GM18873 (cell line): ENCODE measurements around the gene VTA1.
"Not testable (repeated sequence)": the region's sequence is repeated elsewhere in the genome, so short reads cannot be mapped to it uniquely, and the experiment has no call there.

Source experiments
- ATAC-seq: cut with Tn5 transposase; IDR thresholded peaks from one replicate; pipeline ENCODE4 v1.9.1; 2021; ENCODE audit warnings: mild to moderate bottlenecking, moderate library complexity, moderate number of reproducible peaks; ENCODE audit not compliant: unreplicated experiment, low FRiP score

Gene VTA1

GRCh38 chr6:142167071-142167470 is 20.0 kb downstream of the VTA1 start:
- ATAC-seq: no peak

- no peak for ATAC-seq
Observed at GRCh38 chr6:142167486-142167885, 20.4 kb downstream of the VTA1 start.

- no peak for ATAC-seq
Observed at GRCh38 chr6:142171351-142171750, 24.3 kb downstream of the VTA1 start.

- no peak for ATAC-seq
Observed at GRCh38 chr6:142172758-142173157, 25.7 kb downstream of the VTA1 start.

- no peak for ATAC-seq
Observed at GRCh38 chr6:142173980-142174379, 26.9 kb downstream of the VTA1 start.

- no peak for ATAC-seq
Observed at GRCh38 chr6:142174703-142175102, 27.6 kb downstream of the VTA1 start.

- no peak for ATAC-seq
Observed at GRCh38 chr6:142178129-142178528, 31.1 kb downstream of the VTA1 start.

- no peak for ATAC-seq
Observed at GRCh38 chr6:142182004-142182403, 34.9 kb downstream of the VTA1 start.

- ATAC-seq: no peak
Observed at GRCh38 chr6:142183351-142183750, 36.3 kb downstream of the VTA1 start.

- no peak for ATAC-seq
Observed at GRCh38 chr6:142184307-142184706, 37.2 kb downstream of the VTA1 start.

GRCh38 chr6:142185641-142186040 is 38.6 kb downstream of the VTA1 start:
- ATAC-seq: no peak

- no peak for ATAC-seq
Observed at GRCh38 chr6:142187209-142187608, 40.1 kb downstream of the VTA1 start.

- not testable (repeated sequence) for ATAC-seq
Observed at GRCh38 chr6:142188341-142188740, 41.3 kb downstream of the VTA1 start.

GRCh38 chr6:142189057-142189456 is 42.0 kb downstream of the VTA1 start:
- no peak for ATAC-seq

- no peak for ATAC-seq
Observed at GRCh38 chr6:142192343-142192742, 45.3 kb downstream of the VTA1 start.

GRCh38 chr6:142193621-142194020 is 46.6 kb downstream of the VTA1 start:
- no peak for ATAC-seq

GRCh38 chr6:142195862-142196541 is 48.9 kb downstream of the VTA1 start:
- no peak for ATAC-seq

GRCh38 chr6:142200846-142201628 is 54.0 kb downstream of the VTA1 start:
- ATAC-seq: no peak

GRCh38 chr6:142207265-142207877 is 60.3 kb downstream of the VTA1 start:
- ATAC-seq: no peak

GRCh38 chr6:142210606-142211005 is 63.5 kb downstream of the VTA1 start:
- no peak for ATAC-seq

GRCh38 chr6:142213402-142213801 is 66.3 kb downstream of the VTA1 start:
- ATAC-seq: no peak

- ATAC-seq: no peak
Observed at GRCh38 chr6:142218446-142218845, 71.4 kb downstream of the VTA1 start.
